RPMI7951 (cell line): ENCODE results near the gene GDI1. TPM values are rescaled to one million over a fixed set of nuclear protein-coding genes. Genes with fewer than 3 reads are reported as not detected.

Source experiments
- DNase-seq: peaks from one replicate; pipeline ENCODE4 v3.0.0-alpha.2; 2012; ENCODE audit warnings: low read depth
- total RNA-seq: library from RNA; depleted of rRNA; stranded (reverse); fragments of >200 nt; shearing (Covaris generic); gene quantifications from 2 replicates; pipeline ENCODE4 v1.2.3, GENCODE V29; 2014; rRNA removed

GDI1 gene
- total RNA-seq, 1 experiment from 2014 or later = 58.0 TPM

DNA sequence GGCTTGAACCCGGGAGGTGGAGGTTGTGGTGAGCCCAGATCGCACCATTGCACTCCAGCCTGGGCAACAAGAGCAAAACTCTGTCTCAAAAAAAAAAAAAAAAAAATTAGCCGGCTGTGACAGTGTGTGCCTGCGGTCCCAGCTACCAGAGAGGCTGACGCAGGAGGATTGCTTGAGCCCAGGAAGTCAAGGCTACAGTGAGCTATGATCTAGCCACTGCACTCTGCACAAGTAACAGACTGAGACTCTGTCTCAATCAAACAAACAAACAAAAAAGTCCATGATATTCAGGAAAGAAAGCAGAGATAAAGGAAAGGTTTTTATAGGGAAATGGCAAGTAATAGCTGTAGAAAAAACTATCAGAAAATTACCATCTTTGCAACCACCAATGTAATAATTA, 44.2 kb downstream of the GDI1 start:
- no peak for DNase-seq

DNA sequence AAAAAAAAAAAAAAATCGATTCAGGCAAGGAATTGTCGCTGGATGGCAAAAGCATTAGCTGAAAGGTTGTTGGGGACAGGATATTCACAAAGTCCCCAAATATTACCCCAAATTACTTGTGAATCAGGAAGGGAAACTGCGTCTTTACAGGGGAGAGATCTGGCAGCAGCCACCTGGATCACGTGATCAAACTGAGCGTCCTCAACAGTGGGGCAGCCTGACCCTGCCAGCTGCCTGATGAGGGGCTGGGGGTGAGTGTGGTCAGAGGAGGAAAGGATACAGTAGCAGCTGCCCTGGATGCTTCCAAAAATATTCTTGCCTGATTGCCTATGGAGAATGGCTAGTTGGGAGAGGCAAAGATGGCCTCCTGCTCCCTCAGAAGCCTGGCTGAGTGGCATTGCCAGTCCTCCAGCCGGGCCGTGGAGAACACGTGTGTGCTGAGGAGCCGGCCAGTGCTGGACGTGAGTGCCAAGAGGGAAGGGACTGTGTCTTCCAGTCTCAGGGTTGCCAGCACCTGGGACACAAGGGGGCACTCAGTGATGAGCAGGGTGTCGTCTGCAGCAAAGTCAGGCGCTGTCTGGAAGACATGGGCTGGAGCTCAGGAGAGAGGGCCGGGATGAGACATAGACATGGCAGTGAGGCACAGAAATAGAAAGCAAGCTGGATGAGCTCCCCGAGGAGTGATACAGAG, 45.1 kb downstream of the GDI1 start:
- no peak for DNase-seq

DNA sequence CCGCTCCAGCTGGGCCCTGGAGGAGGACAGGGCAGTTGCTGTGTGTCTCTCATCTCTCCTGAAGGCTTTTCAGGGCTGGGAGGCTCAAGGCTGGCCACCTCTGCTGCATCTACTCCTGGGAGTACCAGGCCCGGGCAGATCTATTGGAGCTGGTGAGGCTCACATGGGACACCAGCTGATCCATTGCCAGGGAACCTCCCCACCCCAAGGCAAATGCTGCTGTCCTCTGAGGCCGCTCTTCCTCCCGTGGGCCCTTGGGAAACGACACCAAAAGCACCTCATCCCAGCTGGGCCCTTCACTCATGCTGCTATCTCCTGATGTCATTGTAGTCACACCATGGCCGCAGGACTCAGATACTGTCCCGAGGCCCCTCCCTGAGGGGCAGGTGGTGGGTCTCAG, 45.8 kb downstream of the GDI1 start:
- no peak for DNase-seq

DNA sequence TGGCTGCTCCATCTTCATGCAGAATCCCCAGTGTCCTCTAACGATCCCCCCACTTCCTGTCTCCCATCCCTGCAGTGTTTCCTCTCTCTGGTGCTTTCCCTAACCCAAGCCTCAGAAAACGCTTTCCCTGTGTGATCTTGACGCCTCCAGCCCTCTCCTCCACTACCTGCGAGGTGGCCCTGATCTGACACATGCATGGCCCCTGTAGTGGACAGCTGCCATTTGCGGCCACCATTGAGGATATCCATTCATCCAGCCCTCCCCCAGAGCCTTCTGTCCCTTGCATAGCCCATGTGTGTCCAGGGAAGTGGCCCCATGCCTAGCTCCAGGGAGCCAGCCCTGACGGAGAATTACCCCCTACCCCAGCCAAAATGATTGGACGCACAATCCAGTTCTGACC, 46.4 kb downstream of the GDI1 start:
- DNase-seq = no peak

DNA sequence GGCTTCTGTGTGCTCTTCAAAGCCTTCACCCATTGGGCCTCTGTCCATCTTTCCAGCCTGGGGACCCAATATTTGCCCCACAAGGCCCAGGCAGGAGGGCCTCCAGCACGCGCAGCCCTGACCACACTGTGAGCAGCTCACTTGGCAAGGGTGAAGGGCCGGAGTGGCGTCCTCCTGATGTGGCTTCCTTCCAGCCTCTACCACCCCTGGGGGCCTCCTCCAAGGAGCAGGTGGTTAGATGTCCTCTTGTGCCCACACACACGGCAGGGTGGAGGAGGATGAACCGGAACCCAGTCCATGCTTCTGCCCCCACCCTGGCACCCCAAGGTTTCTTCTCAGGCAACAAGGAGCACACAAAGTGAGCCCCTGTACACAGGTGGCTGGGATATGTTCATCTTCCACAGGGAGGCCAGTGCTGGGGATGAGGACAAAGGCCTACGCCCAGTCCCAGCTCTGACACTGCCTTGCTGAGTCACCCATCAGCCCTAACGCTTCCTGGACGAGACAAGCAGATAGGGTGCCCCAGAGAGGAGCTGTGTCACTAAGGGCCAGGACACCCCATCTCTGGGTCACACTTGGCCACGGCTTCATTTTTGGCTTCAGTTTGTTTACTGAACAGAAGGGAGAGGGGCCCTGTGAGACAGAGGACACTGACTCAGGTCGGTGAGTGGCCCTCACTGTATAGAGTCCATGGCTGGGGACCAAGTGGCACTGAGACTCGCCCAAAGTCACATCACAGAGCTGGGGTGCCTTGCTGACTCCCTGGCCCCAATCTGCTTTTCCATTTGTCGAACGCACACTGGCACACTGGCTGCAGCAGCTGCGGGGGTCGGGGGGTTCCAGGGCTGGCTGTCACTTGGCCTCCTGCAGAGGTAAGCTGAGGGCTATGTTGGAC, 47.5 kb downstream of the GDI1 start:
- DNase-seq = peak; percentile 31

DNA sequence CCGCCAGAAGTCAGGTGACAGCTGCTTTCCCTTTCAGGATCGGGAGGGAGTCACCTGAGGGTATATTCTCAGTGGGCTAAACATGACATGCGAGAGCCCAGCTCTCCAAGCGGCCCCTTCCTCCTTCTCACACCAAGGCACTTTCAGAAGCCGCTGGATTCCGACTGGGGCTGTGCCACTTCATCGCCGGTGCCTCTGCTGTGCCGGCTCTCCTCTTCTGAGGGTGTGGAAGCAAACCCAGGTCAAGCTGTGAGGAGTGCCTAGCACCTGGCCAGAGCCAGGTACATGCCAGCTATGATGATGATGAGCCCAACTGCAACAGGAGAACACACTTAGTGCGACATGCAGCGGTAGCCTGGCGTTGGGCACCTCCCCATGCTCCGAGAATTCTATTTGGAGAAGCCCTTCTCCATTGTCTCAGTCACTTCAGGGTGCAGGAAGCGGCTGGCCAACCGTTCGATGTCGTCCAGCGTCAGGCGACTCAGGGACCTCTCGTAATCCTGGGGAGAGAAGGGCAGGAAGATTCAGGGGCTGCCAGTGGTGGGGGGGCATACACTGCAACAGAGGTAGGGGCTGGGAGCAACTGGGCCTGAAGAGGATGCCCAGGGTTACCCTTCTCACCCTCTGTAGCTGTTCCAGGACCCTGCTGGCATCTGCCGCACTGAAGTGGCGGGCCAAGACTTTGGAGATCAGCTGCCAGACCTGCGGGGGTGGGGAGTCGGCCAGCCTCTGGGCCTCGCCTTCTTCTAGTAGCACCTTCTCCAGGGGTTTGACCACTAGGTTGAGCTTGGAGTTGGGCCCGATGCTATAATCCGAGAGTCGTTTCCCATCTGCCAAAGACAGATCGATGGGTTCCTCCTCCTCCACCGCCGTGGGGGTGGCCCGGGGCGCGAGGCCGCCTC, 48.4 kb downstream of the GDI1 start:
- no peak for DNase-seq

DNA sequence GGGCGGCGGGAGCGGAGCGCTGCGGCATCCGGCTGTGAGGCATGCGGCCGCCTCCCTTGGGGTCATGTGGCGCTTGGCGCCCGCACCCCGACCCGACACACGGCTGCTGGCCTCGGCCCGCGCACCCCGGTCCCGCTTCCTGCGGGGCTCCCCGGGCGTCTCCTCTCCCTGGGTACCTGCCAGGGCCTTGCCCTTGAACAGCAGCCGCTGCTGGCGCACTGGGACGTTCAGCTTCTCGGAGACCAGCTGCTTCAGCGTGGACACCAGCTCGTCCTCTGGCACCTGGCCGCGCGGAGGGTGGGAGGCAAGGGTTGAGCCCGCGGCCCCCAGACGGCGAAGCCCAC, 49.1 kb downstream of the GDI1 start:
- no peak for DNase-seq

DNA sequence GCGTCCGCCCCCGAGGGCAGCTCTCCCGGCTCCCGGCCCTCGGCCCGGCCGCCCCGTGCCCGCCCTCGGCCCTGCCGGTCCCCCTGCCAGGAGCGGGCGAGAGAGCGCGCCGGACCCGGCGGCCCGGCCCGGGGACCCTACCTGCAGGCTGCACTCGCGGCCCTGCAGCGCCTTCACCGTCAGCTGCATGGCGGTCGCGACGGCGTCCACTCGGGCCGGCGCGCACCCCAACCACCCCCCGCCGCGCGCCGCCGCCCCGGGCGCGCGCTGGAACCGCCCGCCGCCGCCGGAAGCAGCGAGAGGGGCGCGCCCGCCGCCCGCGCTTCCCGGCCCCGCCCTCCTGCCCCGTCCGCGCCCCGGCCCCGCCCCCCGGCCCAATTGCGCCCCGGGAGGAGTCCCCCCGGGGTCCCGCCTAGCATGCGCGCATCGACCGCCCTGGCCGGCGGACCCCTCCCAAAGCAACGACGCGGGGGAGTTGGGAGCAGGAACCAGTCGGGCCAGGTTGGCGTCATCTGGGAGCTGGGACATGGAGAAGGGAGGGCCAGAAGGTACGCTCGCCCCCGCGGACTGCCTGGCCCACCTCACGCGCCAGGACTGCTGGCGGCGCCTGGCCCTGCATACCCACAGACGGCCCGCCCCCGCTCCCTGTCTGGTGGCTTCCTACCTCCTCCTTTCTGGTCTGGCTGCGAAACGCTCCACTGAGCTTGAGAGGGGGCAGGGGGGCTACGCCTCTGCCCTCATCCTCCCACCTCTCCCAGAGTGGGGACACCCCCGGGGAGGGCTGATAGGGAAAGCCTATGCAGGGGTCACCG, 49.6 kb downstream of the GDI1 start, which contains the start of gene UBL4A:
Gene UBL4A (minus strand): TSS at position 220 of the 812 bp plus-strand sequence. CDS start 31 bp downstream, at position 189.
- DNase-seq = peak; percentile 62

DNA sequence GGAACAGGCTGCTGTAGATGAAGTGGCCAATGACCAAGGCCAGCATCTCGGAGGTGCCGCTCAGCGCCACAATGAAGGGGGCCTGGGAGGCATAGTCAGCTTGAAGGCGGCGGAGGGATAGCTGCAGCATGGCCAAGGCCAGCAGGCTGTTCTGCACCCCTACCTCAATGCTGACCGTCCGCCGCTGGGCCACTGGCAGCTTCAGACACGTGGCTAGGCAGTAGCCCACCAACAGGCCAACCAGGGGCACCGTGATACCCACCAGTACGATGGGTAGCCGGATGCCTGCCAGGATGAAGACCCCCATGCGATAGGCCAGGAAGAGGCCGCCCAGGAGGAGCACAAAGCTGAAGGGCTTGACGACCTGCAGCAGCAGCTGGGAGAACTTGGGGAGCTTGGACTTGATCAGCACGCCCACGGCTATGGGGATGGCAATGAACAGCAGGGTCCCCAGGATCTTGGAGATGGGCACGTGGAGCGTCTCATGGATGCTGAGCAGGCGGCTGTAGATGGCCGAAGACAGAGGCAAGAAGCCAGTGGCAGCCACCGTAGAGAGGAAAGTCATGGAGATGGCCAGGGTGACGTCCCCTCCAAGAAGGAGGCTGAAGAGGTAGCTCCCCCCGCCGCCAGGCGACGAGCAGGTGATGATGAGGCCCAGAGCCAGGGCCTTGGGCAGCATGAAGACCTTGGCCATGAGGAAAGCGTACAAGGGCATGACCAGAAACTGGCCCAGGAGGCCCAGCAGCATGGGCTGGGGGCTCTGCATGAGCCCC, 50.8 kb downstream of the GDI1 start:
- DNase-seq = no peak

DNA sequence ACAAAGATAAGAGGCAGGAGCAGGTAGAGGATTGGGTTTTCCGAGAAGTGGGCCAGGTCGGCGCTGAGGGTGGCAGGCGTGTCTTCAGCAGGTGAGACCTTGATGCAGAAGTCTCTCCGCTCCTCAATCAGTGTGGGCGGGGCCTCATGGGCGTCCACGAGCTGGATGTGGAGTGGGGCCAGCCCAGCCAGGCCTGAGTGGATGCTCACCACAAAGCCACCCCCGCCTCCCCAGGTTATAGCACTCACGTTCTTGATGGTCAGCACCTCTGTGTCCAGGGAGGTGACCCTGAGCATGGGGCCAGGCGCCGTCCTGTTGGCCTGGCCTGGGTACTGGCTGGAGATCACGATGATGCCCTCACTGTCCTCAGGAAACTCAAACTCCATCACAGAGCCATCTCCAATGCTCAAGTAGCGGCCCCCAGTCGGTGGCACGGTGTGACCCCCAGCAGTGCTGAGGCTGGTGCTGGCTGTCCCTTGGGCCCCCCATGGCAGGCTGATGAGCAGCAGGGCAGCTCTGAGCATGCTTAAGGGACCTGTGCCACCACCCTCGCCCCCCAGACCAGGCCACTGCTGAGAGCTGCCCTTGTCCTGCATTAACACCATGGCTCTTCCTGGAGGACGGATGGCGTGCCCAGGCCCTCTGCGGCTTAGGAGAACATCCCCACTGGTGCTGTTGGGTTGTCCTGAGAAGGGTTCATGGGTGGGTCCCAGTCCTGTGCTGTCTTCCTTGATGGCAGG, 51.6 kb downstream of the GDI1 start:
- no peak for DNase-seq

DNA sequence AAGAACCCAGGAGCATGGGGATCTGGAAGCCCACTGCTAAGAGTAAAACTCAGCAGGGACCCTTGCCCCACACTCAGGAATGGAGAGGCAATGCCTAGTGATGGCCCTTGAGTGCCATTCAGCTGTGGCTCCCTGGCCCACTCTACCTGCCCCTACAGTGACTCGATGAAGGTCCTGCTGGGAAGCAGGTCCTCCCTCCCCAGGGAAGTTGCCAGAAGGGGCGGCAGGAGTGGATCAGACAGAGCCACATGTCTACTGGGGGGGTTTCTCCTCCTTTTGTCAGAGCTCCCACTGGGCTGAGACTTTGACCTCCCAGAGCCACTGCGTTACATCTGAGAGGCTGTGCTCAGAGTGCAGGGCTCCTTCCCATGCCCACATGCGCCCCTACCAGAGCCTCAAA, 52.2 kb downstream of the GDI1 start:
- no peak for DNase-seq

DNA sequence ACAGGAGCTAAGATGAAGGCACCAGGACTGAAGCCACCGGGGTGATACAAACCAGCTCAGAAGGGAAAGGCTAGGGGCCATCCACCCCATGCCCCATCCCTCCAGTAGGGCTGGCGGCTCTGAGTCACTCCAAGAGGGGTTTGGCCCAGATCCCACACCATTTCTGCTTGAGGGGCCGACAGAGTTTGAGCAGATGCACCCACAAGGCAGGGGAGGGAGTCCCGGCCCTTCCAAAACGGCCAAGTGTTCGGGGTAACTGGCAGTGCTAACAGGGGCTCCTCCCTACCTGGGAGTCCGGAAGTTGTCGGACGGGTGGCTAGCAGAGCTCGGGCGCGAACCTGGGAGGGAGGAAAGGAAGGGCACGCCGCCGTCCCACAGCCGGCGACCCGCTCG, 53.1 kb downstream of the GDI1 start:
- DNase-seq = peak; percentile 74

DNA sequence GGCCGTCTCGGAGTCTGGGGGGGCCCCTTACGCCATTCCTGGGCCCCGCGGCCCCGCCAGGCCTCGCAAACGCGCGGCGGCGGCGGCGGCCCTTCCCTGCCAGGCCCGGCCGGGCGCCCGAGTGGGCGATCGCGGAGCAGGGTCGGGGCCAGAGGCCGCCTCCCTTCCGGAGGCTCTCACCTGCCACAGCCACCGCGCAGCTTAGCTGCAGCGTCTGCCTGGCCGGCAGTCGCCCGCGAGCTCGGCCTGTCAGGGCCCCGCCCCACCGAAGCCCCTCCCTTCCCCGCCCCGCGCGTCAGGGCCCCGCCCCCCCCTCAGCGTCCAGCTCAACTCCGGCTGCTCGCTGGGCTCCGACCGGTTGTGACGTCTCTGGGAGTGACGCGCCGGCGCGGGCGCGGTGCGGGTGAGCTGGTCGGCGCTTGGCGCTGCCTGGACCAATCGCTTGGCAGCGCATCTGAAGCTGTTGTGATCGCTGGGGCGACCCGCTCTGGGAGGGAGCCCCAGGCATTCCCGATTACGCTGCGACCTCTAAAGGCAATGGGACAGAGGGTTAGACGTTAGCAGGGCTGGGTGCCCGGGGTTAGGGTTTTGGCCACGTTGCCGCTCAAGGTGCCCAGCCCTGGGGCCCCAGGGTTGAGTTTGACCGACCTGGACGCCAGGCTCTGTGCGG, 53.6 kb downstream of the GDI1 start, which contains the start of gene SLC10A3:
Gene SLC10A3 (minus strand): TSS at position 216 of the 670 bp plus-strand sequence. CDS start 1,689 bp downstream, outside the sequence.
- peak; percentile 90 for DNase-seq

Other genes with a start within 250 kb of the GDI1 start
- gene OPN1MW2, start 217.4 kb upstream of the GDI1 start, total RNA-seq = not detected in 2 replicates
- not detected in 2 replicates for gene OPN1MW3, start 179.6 kb upstream of the GDI1 start, total RNA-seq
- gene TEX28, start 142.0 kb upstream of the GDI1 start, total RNA-seq = not detected in 2 replicates
- not detected in 2 replicates for gene TKTL1, start 141.4 kb upstream of the GDI1 start, total RNA-seq
- gene FLNA, start 62.5 kb upstream of the GDI1 start, total RNA-seq = 375 and 579 TPM in 2 replicates
- 27.6 and 29.8 TPM in 2 replicates for gene EMD, start 57.9 kb upstream of the GDI1 start, total RNA-seq
- gene RPL10, start 38.8 kb upstream of the GDI1 start, total RNA-seq = 2,378 and 3,972 TPM in 2 replicates
- gene DNASE1L1, start 27.9 kb upstream of the GDI1 start, total RNA-seq = 12.6 and 14.3 TPM in 2 replicates
- gene TAFAZZIN, start 25.6 kb upstream of the GDI1 start, total RNA-seq = 9.6 and 9.8 TPM in 2 replicates
- 29.0 and 36.1 TPM in 2 replicates for gene ATP6AP1, start 8.5 kb upstream of the GDI1 start, total RNA-seq
- 37.8 and 45.0 TPM in 2 replicates for gene FAM50A, start 7.0 kb downstream of the GDI1 start, total RNA-seq
- 3.9 and 5.4 TPM in 2 replicates for gene PLXNA3, start 21.1 kb downstream of the GDI1 start, total RNA-seq
- 28.8 and 40.4 TPM in 2 replicates for gene LAGE3, start 42.1 kb downstream of the GDI1 start, total RNA-seq
- gene UBL4A, start 49.5 kb downstream of the GDI1 start, total RNA-seq = 46.0 and 50.1 TPM in 2 replicates
- 19.5 and 25.6 TPM in 2 replicates for gene SLC10A3, start 53.5 kb downstream of the GDI1 start, total RNA-seq
- gene FAM3A, start 79.1 kb downstream of the GDI1 start, total RNA-seq = 16.5 and 22.3 TPM in 2 replicates
- gene G6PD, start 109.7 kb downstream of the GDI1 start, total RNA-seq = 50.1 and 82.3 TPM in 2 replicates
- 11.2 and 16.5 TPM in 2 replicates for gene IKBKG, start 110.5 kb downstream of the GDI1 start, total RNA-seq
- not detected in 2 replicates for gene CTAG1A, start 148.0 kb downstream of the GDI1 start, total RNA-seq
- gene CTAG1B, start 182.1 kb downstream of the GDI1 start, total RNA-seq = not detected in 2 replicates
- 0.29 TPM in 1 of 2 replicates, not detected in the other for gene CTAG2, start 216.4 kb downstream of the GDI1 start, total RNA-seq